Transverse colon (tissue), 4 donors: ENCODE measurements around the gene AKAP6.

Source experiments
- CTCF ChIP-seq, 5 experiments: fragments of 200-600 bp in 3 of 5; fragments of 450-650 bp in 2 of 5; sonication (generic) in 3 of 5; IDR thresholded peaks; 1 replicate in 2 of 5; 2 replicates in 3 of 5; pipeline ENCODE4 v1.5.1; 2016 to 2017; ENCODE audit warnings: antibody characterized with exemption in 5 of 5, inconsistent platforms in 3 of 5, mild to moderate bottlenecking in 2 of 5, moderate library complexity in 1 of 5
- EP300 ChIP-seq: sonication (generic); formaldehyde crosslinking; IDR thresholded peaks from one replicate; pipeline ENCODE4 v1.6.1; 2017; ENCODE audit warnings: antibody characterized with exemption, low read depth
- POLR2A ChIP-seq: fragments of 450-650 bp; IDR thresholded peaks from one replicate; pipeline ENCODE4 v1.6.1; 2016; ENCODE audit warnings: antibody characterized with exemption, mild to moderate bottlenecking, moderate library complexity
- POLR2AphosphoS5 ChIP-seq, 3 donors: sonication (generic); formaldehyde crosslinking; IDR thresholded peaks; one replicate each; pipeline ENCODE4 v1.6.1; 2016; ENCODE audit warnings: antibody characterized with exemption in 3 of 3

DNA sequence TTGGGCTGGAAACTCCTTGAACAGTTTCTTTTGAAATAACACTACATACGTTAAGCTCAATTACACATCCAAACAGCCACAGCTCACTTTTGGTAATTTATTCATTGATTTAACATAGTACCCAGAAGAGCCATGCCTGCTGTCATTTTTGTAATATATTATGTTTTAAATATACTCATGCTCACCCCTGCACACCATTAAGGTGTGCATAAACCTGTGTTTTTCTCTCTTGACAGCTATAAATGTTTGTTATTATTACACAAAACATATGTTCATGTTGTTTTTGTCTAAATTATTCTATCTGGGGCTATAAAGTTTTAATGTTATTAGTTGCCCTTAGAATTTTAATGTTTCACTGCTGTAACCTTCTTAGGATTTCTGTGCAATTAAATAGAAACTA is 296.1 kb downstream of the AKAP6 start:
- no peak for TF ChIP-seq CTCF (IDR thresholded peaks at IDR 0.05)
- no peak for TF ChIP-seq POLR2A
- no peak for TF ChIP-seq POLR2AphosphoS5 (IDR thresholded peaks at IDR 0.05)
- TF ChIP-seq EP300, result no peak
